ENCODE results near the gene NOP16.

The NOP16 gene

DNA sequence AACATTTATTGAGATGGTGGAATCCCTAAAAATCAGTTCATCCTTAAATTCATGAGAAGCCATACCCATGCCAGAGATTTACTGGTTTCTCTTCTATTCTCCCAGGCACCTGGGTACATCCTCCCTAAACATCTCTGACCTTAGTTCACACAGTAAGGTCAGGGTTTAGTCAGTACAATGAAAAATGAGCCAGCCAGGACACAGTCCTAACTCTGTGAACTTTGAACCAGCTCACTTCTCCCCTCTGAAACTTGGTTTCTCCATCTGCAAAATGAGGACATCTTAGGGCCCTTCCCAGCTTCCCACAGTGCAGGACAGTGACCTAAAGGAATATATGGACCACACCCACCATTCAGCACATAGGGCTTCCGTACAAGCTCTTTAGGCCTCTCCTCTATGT is 1.9 kb downstream of the NOP16 start:
- POLR2A ChIA-PET: no interaction called here
- TF ChIP-seq LEF1 (IDR thresholded peaks at IDR 0.05; ENCODE audit: borderline replicate concordance) (no peak), FOXA1 (IDR thresholded peaks at IDR 0.05) (no peak), ZNF384 (IDR thresholded peaks at IDR 0.05) (no peak), FOXM1 (IDR thresholded peaks at IDR 0.05; ENCODE audit: borderline replicate concordance) (no peak), TARDBP (IDR thresholded peaks at IDR 0.05) (no peak), L3MBTL2 (conservative IDR thresholded peaks at IDR 0.05) (no peak), SUZ12 (IDR thresholded peaks at IDR 0.05) (no peak)
- CTCF ChIA-PET: no interaction called here
- DNase-seq (ENCODE audit: extremely low spot score): no peak

DNA sequence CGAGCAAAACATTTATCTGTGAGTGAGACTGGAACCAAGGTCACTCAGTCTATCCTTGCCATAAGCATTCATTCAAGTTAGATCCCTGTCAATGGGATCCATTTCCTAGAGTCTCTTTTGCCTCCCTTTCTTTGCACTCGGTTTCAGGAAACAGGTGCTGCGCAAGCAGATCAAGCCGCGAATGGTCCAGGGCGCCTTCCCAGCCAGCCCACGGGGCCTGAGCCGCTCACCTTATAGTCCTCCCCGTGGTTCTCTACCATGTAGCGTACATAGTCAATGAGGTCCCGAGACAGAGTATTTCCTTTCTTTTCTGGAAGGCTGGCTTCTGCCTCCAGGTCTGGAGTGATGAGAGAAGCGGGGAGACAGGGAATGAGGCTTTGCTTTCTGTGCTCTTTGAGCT is 3.4 kb downstream of the NOP16 start:
- ChIA-PET CTCF (interaction anchor here (0.5 kb wide), 1 partner anchor 44 kb away, joined by 3 read pairs; no protein-coding TSS in a partner anchor), POLR2A (interaction anchor here (0.6 kb wide), 1 partner anchor 655 kb away, joined by 3 read pairs; no protein-coding TSS in a partner anchor)
- DNase-seq (ENCODE audit: extremely low spot score): no peak
- TF ChIP-seq LEF1 (IDR thresholded peaks at IDR 0.05; ENCODE audit: borderline replicate concordance) (no peak), ZNF384 (IDR thresholded peaks at IDR 0.05) (no peak), ELF4 (IDR thresholded peaks at IDR 0.05) (no peak), NFRKB (IDR thresholded peaks at IDR 0.05) (no peak), TARDBP (IDR thresholded peaks at IDR 0.05) (no peak)
- TF ChIP-seq, protein P1, sequence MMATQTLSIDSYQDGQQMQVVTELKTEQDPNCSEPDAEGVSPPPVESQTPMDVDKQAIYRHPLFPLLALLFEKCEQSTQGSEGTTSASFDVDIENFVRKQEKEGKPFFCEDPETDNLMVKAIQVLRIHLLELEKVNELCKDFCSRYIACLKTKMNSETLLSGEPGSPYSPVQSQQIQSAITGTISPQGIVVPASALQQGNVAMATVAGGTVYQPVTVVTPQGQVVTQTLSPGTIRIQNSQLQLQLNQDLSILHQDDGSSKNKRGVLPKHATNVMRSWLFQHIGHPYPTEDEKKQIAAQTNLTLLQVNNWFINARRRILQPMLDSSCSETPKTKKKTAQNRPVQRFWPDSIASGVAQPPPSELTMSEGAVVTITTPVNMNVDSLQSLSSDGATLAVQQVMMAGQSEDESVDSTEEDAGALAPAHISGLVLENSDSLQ (IDR thresholded peaks at IDR 0.05): no peak

DNA sequence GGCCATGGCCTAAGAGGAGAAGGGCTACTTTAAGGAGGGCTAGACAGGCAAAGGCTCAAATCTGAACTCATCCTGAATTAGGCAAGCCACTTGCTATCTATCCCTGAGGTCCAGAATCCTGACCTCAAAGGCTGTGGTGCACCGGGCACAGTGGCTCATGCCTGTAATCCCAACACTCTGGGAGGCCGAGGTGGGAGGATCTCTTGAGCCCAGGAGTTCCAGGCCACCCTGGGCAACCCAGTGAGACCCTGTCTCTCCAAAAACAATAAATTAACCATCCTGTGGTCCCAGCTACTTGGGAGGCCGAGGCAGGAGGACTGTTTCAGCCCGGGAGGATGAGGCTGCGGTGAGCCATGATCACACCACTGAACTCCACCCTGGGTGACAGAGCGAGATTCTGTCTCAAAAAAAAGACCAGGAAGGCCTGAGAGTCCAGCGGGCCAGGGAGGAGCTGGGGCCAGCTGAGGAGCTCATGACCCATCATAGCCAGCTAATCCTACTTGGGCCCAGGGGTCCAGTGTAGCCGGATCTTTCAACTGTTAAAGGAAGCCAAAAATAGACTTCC is 4.0 kb downstream of the NOP16 start:
- TF ChIP-seq ELF4 (IDR thresholded peaks at IDR 0.05) (no peak), L3MBTL2 (conservative IDR thresholded peaks at IDR 0.05) (no peak), FOXK2 (IDR thresholded peaks at IDR 0.05) (no peak), ARNT (IDR thresholded peaks at IDR 0.05) (no peak), HDGF (IDR thresholded peaks at IDR 0.05; ENCODE audit: borderline replicate concordance) (no peak), BHLHE40 (IDR thresholded peaks at IDR 0.05; ENCODE audit: borderline replicate concordance) (no peak), FOXA1 (IDR thresholded peaks at IDR 0.05) (no peak), NFRKB (IDR thresholded peaks at IDR 0.05) (no peak), TARDBP (IDR thresholded peaks at IDR 0.05) (no peak), LEF1 (IDR thresholded peaks at IDR 0.05; ENCODE audit: borderline replicate concordance) (no peak), SP1 (IDR thresholded peaks at IDR 0.05) (no peak), SUZ12 (IDR thresholded peaks at IDR 0.05) (no peak), ZNF384 (IDR thresholded peaks at IDR 0.05) (no peak)
- TF ChIP-seq, protein P1 (IDR thresholded peaks at IDR 0.05): no peak
- ChIA-PET POLR2A (interaction anchor here (0.6 kb wide), 1 partner anchor 654 kb away, joined by 3 read pairs; no protein-coding TSS in a partner anchor), CTCF (interaction anchor here (0.5 kb wide), 1 partner anchor 45 kb away, joined by 3 read pairs; no protein-coding TSS in a partner anchor)
- DNase-seq (ENCODE audit: extremely low spot score): no peak

DNA sequence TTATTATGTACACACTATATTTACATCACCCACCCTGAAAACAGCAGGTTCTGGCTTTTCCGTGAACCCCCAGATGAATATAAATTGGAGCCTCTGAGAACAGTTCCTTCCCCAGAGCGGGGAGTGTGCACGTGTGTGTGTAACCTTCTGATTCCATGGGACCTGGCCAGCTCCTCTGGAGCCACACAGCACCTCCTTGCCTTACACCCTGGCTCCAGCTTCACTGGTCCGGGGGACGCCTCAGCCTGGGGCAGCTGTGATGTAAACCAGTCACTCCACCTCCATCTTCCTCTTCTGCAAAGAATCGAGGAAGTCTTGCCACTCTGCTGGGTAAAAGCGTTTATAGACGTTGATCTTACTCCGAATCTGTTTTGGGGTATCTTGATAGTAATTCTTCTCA is 4.4 kb downstream of the NOP16 start:
- no peak for DNase-seq (ENCODE audit: extremely low spot score)
- TF ChIP-seq CTBP1 (IDR thresholded peaks at IDR 0.05; ENCODE audit: borderline replicate concordance) (no peak), ZNF384 (IDR thresholded peaks at IDR 0.05) (no peak), TARDBP (IDR thresholded peaks at IDR 0.05) (no peak), NFRKB (IDR thresholded peaks at IDR 0.05) (no peak), FOXA1 (IDR thresholded peaks at IDR 0.05) (no peak), FOXM1 (IDR thresholded peaks at IDR 0.05; ENCODE audit: borderline replicate concordance) (no peak), SUZ12 (IDR thresholded peaks at IDR 0.05) (no peak), ARNT (IDR thresholded peaks at IDR 0.05) (no peak), LEF1 (IDR thresholded peaks at IDR 0.05; ENCODE audit: borderline replicate concordance) (no peak), L3MBTL2 (conservative IDR thresholded peaks at IDR 0.05) (no peak), SP1 (IDR thresholded peaks at IDR 0.05) (no peak), FOXK2 (IDR thresholded peaks at IDR 0.05) (no peak), BHLHE40 (IDR thresholded peaks at IDR 0.05; ENCODE audit: borderline replicate concordance) (no peak), HDGF (IDR thresholded peaks at IDR 0.05; ENCODE audit: borderline replicate concordance) (no peak), ELF4 (IDR thresholded peaks at IDR 0.05) (no peak)
- TF ChIP-seq, protein P1 (IDR thresholded peaks at IDR 0.05): no peak
- CTCF ChIA-PET: no interaction called here
- POLR2A ChIA-PET: no interaction called here

DNA sequence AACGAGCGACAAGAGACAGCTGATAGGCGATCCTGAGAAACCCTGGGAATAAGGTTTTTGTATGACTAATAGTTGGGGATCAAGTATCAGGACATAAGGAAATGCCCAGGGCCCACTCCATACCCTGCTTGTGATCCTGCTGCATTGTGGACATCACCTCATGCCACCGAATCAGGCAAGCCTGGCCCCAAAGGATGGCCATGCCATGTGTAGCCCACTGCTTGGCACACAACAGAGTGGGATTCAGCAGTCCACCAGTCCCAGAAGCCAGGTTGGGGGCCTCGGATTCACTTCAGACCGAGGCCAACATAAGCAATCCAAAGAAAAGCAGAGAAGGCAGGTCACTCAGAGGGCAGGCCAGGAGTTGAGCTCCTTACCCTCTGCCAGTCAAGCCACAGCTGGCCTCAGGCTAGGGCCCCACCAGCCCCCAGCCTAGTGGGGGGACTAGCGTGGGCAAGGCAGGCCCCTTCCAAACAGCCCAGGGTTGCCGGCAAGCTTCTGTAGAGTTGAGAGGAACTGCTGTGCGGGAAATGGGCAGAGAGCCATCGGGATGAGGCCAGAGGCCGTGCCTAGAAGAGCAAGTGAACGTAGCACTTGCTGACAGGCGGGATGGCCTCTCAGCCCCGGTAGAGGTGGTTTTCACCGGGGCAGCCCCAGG is 5.0 kb downstream of the NOP16 start:
- POLR2A ChIA-PET: no interaction called here

DNA sequence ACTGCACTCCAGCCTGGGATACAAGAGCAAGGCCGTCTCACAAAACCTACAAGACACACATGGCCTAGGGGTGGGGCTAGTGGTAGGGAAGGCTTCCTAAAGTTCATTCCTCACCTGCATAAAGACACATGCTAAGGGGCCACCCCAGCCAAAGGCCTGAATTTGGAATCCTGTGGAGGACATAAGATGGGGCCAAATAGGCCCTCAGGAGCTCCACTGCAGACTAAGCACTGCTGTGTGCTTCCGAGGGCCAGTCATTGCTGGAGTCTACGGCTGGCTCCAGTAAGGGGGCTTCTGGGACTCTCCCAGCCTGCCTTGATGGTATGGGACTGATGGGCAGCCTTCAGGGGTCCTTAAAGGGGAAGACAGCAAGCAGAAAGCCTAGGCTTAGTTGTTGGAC is 5.7 kb downstream of the NOP16 start:
- DNase-seq (ENCODE audit: extremely low spot score): no peak
- CTCF ChIA-PET: no interaction called here
- POLR2A ChIA-PET: no interaction called here
- TF ChIP-seq FOXK2 (IDR thresholded peaks at IDR 0.05) (no peak), FOXM1 (IDR thresholded peaks at IDR 0.05; ENCODE audit: borderline replicate concordance) (no peak), TARDBP (IDR thresholded peaks at IDR 0.05) (no peak), BHLHE40 (IDR thresholded peaks at IDR 0.05; ENCODE audit: borderline replicate concordance) (no peak), HDGF (IDR thresholded peaks at IDR 0.05; ENCODE audit: borderline replicate concordance) (no peak), FOXA1 (IDR thresholded peaks at IDR 0.05) (no peak), ELF4 (IDR thresholded peaks at IDR 0.05) (no peak), LEF1 (IDR thresholded peaks at IDR 0.05; ENCODE audit: borderline replicate concordance) (no peak), NFRKB (IDR thresholded peaks at IDR 0.05) (no peak)
- TF ChIP-seq, protein P1 (IDR thresholded peaks at IDR 0.05): no peak

More for the DNA sequence above, 5.0 kb downstream of the NOP16 start:
- no peak for DNase-seq (ENCODE audit: extremely low spot score)
- TF ChIP-seq L3MBTL2 (conservative IDR thresholded peaks at IDR 0.05) (no peak), ARNT (IDR thresholded peaks at IDR 0.05) (no peak), ELF4 (IDR thresholded peaks at IDR 0.05) (no peak)
- CTCF ChIA-PET: no interaction called here

Data from HEK293T (cell line).